Cerebellar nuclear complex (tissue), 1 donor: ENCODE measurements around the gene COQ4.

Experiments
- DNase-seq, 2 experiments: peaks; one replicate each; lab custom pipeline; 2025; lab: John Stamatoyannopoulos, UW

Gene COQ4

DNA sequence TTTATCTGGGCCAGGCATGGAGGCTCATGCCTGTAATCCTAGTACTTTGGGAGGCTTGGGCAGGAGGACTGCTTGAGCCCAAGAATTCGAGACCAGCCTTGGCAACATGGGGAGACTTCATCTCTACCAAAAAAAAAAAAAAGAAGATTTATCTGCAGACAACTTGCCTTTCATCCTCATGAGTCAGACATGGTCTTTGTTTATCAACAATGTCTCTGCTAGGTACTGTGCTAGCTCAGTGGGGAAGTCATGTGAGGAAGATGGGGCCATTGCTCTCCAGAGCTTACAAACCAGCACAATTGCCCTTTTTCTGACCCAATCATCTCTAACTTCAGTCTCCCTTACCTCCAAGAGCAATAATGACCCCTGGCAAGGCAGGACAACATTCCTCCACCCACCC is 50.1 kb downstream of the COQ4 start:
- DNase-seq, result no peak

DNA sequence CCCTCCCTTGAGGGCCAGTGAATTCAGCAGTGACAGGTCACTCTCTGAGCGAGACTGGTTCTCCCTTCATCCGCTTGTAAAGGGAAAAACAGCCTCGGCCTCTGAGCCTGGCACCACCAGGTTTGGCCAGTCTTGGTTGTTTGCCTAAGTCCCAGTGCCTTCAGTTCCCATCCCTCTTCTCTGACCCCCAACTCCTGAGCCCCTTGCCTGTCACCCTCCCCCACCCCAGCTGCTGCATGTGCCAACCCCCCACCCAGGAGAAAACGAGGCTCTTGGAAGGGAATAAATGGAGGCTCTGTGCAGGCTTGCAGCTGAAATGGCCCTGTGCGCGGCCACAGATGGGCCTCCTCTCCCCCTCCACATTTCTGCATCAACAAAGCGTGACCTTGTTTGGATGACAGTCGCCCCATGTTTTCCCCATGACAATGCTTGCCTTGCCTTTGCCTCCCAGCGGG is 51.6 kb downstream of the COQ4 start:
- DNase-seq, result no peak

DNA sequence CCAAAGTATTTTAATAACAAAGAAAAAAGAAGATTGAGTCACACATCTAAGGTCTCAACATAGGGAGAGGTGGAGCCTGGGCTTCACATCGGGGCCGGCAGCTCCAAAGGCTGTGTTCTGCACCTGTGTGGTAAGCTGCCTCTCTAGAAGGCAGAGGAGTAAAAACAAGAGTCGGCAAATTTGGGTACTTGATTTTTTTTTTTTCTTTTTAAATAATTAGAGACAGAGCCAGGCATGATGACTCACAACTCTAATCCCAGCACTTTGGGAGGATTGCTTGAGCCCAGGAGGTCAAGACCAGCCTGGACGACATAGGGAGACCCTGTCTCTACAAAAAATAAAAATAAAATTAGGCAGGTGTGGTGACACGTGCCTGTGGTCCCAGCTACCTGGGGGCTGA is 53.2 kb downstream of the COQ4 start:
- DNase-seq, result no peak

DNA sequence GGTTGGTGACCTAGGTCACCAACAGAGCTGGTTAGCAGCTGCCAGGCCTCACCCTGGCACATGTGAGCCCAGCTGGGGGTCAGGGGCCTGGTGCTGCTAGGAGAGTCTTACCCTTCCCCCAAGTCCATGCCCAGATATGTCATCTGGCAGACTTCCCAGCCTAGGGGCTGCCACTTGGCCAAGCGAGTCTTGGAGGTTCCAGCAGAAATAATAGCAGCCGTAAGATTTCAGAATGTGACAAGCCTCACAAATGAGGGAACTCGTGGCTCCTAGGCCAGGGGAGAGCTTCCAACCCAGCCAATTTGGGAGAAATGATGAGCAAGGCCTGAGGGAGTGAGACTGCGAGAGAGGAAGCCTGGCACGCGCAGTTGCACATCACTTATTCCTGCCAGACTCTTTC is 59.6 kb downstream of the COQ4 start:
- DNase-seq, result no peak

DNA sequence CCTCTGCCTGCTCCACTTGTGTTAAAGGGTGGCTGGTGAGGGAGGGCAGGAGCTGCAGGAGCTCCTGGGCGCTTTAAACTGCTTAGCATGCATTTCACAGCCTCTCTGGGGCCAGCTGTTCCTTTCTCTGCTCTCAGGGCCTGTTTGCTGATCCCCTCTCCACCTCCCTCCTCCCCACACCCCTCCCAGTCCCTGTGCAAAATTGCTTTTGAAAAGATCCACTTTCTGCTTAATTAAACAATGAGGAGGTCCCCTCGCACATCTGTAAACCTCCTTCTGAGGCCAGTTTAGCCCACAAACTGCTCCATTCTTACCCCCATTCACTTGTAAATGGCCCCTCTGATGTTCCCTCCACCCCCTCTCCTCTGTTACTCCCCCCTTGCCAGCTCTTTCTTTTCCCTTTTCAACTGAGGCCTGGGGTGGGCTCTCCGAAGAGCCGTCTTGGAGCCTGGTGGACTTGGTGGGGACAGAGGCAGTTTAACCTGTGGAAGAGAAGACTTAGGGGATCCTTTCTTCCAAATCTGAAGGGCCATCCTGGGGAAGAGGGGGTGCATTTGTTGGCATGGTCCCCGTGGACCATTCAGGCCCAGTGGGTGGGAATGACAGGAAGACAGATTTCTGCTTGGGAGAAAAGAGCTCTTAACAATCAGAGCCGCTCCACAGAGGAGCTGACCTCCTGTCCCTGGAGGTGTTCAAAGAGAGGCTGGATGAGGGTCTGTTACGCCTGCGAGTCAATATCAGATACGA is 60.5 kb downstream of the COQ4 start:
- no peak for DNase-seq
